ENCODE measurements around the gene GATC.
A peak's percentile ranks its signal among the peaks of the same experiment; 100 is the strongest.
"Not testable (repeated sequence)": the region's sequence is repeated elsewhere in the genome, so short reads cannot be mapped to it uniquely, and the experiment has no call there.

GATC gene

GRCh38 chr12:120437735-120438494 lies 8.3 kb upstream of the GATC start, which contains the start of gene COX6A1:
COX6A1 (plus strand) TSS chr12:120438113; CDS start chr12:120438127, 14 bp downstream.
- DNase-seq, result peak; percentile 95

DNA sequence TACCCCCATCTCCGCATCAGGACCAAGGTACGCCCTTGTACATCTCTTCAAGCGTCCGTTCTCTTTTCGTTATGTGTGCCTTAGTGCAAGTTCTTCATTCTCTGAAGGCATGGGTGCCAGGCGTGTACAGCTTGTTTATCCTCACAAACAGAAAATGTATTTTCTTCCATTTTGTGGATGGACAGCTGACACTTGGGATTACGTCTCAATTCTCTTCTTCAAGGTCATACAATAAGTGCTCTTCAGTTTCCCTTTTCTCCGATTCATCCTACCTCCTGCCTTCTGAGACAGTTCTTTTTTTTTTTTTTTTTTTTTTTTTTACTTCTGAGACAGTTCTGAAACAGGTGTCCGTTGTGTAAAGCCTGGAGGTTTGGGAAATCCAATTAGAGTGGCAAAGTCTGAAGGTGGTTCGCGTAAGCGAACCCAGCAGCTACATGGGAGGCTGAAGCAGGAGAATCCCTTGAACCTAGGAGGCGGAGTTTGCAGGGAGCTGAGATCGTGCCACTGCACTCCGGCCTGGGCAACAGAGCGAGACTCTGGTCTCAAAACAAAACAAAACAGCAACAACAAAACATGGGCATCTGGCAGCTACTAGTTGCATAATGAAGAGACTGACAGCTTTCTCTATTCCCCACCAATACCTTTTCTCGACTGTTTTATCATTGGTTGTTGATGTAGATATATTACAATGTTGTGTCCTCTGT lies 7.6 kb upstream of the GATC start:
- DNase-seq, result no peak

DNA sequence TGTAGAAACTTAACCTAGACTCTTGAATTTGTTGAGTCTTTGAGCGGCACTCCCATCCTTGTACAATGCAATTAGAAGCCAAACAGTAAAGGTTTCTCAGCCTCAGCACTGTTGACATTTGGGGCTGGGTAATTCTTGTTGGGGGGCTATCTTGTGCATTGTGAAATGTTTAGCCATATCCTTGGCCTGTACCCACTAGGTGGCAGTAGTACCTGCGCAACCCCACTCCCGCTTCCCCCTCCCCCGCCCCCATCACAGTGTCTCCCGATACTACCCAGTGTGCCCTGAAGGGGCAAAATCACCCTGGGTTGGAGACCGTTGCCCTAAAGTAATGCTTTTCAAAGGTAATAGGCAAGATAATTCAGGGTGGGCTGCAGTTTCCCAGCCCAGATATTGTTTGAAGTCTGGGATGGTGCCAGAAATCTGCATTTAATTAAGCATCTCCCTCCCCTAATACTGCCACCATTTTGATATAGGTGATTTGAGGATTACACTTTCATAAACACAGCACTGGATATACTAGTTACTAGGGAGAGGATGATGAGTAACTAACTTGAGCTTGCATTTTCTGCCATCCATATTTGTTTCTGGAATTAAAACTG lies 6.5 kb upstream of the GATC start:
- peak; percentile 62 for DNase-seq

GRCh38 chr12:120444676-120445075 lies 1.6 kb upstream of the GATC start:
- no peak for DNase-seq

- not testable (repeated sequence) for DNase-seq
Measured at GRCh38 chr12:120446844-120447178, 567 bp downstream of the GATC start.

DNA sequence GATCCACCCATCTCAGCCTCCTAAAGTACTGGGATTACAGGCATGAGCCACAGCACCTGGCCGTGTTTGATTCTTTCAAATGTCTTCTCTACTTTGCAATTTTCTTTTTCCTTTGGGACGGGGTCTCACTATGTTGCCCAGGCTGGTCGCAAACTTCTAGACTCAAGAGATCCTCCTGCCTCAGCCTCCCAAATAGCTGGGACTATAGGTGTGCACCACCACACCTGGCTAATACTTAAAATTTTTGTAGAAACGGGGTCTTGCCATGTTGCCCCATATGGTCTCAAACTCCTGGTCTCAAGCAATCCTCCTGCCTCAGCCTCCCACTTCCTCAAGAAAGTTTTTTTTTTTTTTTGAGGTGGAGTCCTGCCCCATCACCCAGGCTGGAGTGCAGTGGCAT lies 1.7 kb downstream of the GATC start:
- DNase-seq, result no peak

- DNase-seq, result not testable (repeated sequence)
Measured at GRCh38 chr12:120452524-120452923, 6.3 kb downstream of the GATC start.

DNA sequence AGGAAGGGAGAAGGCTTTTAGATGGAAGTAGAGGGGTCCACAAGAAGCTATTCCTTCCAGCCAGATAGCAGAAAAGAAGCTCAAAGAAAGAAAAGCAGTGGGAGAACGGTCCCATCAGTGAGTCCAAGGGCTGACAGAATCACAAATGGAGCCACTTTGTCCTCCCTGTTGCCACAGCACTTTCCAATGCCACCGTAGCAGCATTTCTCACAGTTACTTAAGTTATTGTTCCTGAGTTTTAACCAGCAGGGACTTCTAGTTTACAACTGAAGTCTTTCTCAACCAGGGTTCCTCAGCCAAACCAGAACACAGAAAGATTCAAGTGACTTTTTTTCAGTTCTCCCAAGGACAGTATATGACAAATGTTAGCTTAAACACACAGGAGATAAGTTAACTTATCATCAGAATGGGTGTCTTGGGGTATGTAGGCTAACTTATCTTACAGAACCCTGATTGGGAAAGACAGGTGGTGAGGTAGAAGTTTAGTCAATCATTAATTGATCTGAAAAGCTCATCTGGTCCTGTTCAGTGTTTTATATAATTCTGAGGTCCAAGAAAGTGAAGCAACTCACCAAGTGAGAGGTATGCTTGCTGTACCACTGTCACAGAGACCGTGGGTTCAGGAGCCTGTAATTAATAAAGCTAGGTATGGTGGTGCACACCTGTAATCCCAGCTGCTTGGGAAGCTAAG lies 7.0 kb downstream of the GATC start:
- DNase-seq, result no peak

DNA sequence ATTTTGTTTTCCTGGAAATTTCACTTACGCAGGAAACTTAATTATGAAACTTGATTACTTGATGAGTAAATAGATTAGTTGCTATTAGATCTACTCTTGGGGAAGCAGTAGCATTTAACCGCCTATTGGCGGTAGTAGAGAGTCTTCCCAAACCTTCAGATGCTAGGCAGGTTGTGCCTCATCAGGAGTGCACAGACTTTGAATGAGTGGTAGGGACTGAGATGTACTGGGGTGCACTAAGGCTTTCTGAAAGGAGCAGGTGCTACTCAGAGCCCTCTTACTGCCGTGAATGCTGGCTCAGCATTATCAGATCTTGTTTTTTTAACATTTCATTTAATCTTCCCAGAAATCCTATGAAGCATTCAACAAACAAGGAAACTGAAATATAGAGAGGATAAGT lies 7.7 kb downstream of the GATC start:
- no peak for DNase-seq

- DNase-seq, result no peak
Measured at GRCh38 chr12:120455302-120455701, 9.1 kb downstream of the GATC start.

- no peak for DNase-seq
Measured at GRCh38 chr12:120457133-120457532, 10.9 kb downstream of the GATC start.

- no peak for DNase-seq
Measured at GRCh38 chr12:120460157-120460556, 13.9 kb downstream of the GATC start.

GRCh38 chr12:120462099-120462640 lies 15.9 kb downstream of the GATC start:
- DNase-seq, result no peak

DNA sequence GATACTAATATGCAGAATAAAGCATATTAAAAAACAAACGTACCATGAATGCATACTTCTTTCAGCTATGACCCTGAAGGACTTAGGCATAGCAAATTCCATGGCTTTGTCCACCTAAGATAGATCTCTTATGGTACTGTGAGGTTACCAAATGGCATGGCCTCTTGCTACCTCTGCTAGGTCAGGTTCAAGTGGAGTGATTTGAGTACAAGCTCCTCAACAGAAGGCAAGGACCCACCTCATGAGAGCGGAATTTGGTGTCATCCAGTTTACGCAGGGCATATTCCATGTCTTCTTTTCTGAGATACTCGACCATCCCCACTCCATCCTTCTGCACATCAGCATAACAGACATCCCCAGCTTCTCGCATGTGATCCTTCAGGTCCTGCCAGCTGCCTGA lies 17.5 kb downstream of the GATC start:
- no peak for DNase-seq

GRCh38 chr12:120465756-120466155 lies 19.5 kb downstream of the GATC start:
- no peak for DNase-seq

GRCh38 chr12:120466560-120467315 lies 20.5 kb downstream of the GATC start:
- peak; percentile 28 for DNase-seq

DNA sequence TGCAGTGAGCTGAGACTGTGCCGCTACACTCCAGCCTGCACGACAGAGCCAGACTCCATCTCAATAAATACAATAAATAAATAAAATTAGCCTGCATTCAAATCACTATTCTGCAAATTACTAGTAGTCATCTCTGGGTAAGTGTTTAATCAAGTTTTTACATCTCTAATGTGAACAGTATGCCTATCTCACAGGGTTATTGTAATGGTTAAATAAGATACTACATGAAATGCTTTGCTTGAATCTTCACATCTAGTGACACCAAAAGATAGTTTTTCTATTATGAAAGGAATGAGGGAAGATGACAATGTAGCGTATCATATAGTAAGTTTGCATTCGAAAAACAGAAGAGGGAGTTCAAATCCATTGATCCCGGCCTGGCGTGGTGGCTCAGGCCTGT lies 21.2 kb downstream of the GATC start:
- DNase-seq, result no peak

DNA sequence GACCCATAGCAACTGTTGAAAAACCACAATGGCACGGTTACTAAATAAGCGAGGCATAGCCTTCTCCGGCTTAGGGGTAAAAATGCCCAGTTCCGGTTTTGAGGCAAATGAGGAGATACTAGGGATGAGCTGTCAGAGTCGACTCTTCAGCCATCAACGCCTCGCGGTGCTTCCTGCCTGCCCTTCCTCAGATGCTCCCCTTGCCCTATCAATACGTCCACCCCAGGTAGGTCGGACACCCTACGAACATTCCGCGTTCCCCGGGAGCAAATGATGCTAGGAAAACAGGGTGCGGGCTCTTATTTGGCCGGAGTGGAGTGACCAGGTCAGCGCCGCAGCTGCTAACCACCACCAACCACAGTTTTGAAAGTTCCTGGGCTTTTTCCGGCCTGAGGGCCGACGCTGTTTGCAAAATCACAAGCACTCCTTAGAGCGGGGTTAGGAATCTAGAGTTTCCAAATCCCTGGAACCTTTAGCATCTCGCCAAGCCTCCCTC lies 22.1 kb downstream of the GATC start:
- DNase-seq, result no peak

- peak; percentile 60 for DNase-seq
Measured at GRCh38 chr12:120468821-120469449, 22.7 kb downstream of the GATC start.

- DNase-seq, result peak; percentile 97
Measured at GRCh38 chr12:120469450-120470149, 23.4 kb downstream of the GATC start, which contains the start of gene SRSF9. SRSF9 (minus strand) TSS chr12:120469748; CDS start chr12:120469609, 139 bp downstream.
